Liver (tissue), 9 donors: ENCODE measurements around the gene NTM. TPM values are rescaled to one million over a fixed set of nuclear protein-coding genes. Genes with fewer than 3 reads are reported as not detected.

Source experiments
- DNase-seq: peaks from one replicate; pipeline ENCODE4 v3.0.0-alpha.2; 2017; ENCODE audit warnings: low spot score
- H3K27ac ChIP-seq, 2 donors: one replicate each; pipeline ENCODE4 v1.7.0; 2013; ENCODE audit warnings: inconsistent platforms in 2 of 2, low read length in 2 of 2, control low read depth in 1 of 2, low read depth in 1 of 2, mild to moderate bottlenecking in 1 of 2
- H3K27me3 ChIP-seq, 4 donors: one replicate each; pipeline versions ENCODE4 v1.6.1 to v1.7.0; 2013; ENCODE audit warnings: low read length in 3 of 4, inconsistent platforms in 1 of 4, mild to moderate bottlenecking in 1 of 4, moderate library complexity in 1 of 4; ENCODE audit not compliant: control insufficient read depth in 4 of 4, insufficient read depth in 4 of 4
- H3K36me3 ChIP-seq, 4 donors: one replicate each; pipeline versions ENCODE4 v1.6.1 to v1.7.0; 2013; ENCODE audit warnings: low read length in 3 of 4, mild to moderate bottlenecking in 3 of 4, low read depth in 1 of 4, moderate library complexity in 1 of 4; ENCODE audit not compliant: control insufficient read depth in 4 of 4, insufficient read depth in 3 of 4
- H3K4me1 ChIP-seq, 4 donors: one replicate each; pipeline versions ENCODE4 v1.6.1 to v1.7.0; 2013; ENCODE audit warnings: low read length in 3 of 4, mild to moderate bottlenecking in 3 of 4, moderate library complexity in 1 of 4; ENCODE audit not compliant: control insufficient read depth in 4 of 4, insufficient read depth in 4 of 4
- H3K4me3 ChIP-seq, 3 donors: one replicate each; pipeline versions ENCODE4 v1.6.1 to v1.7.0; 2013; ENCODE audit warnings: low read length in 3 of 3, control low read depth in 1 of 3, low read depth in 1 of 3, mild to moderate bottlenecking in 1 of 3
- H3K9ac ChIP-seq, 2 donors: one replicate each; pipeline ENCODE4 v1.7.0; 2013; ENCODE audit warnings: low read length in 2 of 2, mild to moderate bottlenecking in 2 of 2, moderate library complexity in 2 of 2, control low read depth in 1 of 2, low read depth in 1 of 2
- H3K9me3 ChIP-seq, 4 donors: one replicate each; pipeline versions ENCODE4 v1.6.1 to v1.7.0; 2013; ENCODE audit warnings: low read length in 3 of 4; ENCODE audit not compliant: control insufficient read depth in 4 of 4
- ATF3 ChIP-seq: IDR thresholded peaks from 2 replicates; pipeline ENCODE4 v1.6.1; 2016; ENCODE audit warnings: antibody characterized with exemption
- CTCF ChIP-seq: fragments of 150-350 bp; IDR thresholded peaks from 2 replicates; pipeline ENCODE4 v1.5.1; 2017; ENCODE audit warnings: improper control_type of control experiment, low read depth, low read length; ENCODE audit not compliant: missing input control
- EGR1 ChIP-seq, 2 donors: IDR thresholded peaks; 2 replicates each; pipeline ENCODE4 v1.6.1; 2016 to 2018; ENCODE audit warnings: antibody characterized with exemption in 2 of 2, low read depth in 2 of 2
- FOXA1 ChIP-seq: IDR thresholded peaks from 2 replicates; pipeline ENCODE4 v1.6.1; 2016; ENCODE audit warnings: antibody characterized with exemption
- FOXA2 ChIP-seq: IDR thresholded peaks from 2 replicates; pipeline ENCODE4 v1.6.1; 2016; ENCODE audit warnings: antibody characterized with exemption
- GABPA ChIP-seq, 2 donors: IDR thresholded peaks in 1 of 2; conservative IDR thresholded peaks in 1 of 2; 2 replicates each; pipeline ENCODE4 v1.6.1; 2016; ENCODE audit warnings: antibody characterized with exemption in 2 of 2, mild to moderate bottlenecking in 1 of 2, moderate library complexity in 1 of 2
- HNF4A ChIP-seq, 2 donors: conservative IDR thresholded peaks; 2 replicates each; pipeline ENCODE4 v1.6.1; 2016; ENCODE audit warnings: antibody characterized with exemption in 2 of 2, mild to moderate bottlenecking in 2 of 2
- HNF4G ChIP-seq: IDR thresholded peaks from 2 replicates; pipeline ENCODE4 v1.6.1; 2016; ENCODE audit warnings: antibody characterized with exemption
- JUND ChIP-seq, 2 donors: IDR thresholded peaks; 2 replicates each; pipeline ENCODE4 v1.6.1; 2016; ENCODE audit warnings: antibody characterized with exemption in 2 of 2
- MAX ChIP-seq: IDR thresholded peaks from 2 replicates; pipeline ENCODE4 v1.6.1; 2016; ENCODE audit warnings: antibody characterized with exemption
- NR2F2 ChIP-seq: IDR thresholded peaks from 2 replicates; pipeline ENCODE4 v1.6.1; 2016; ENCODE audit warnings: antibody characterized with exemption
- RAD21 ChIP-seq, 2 donors: IDR thresholded peaks; 2 replicates each; pipeline ENCODE4 v1.6.1; 2016; ENCODE audit warnings: antibody characterized with exemption in 2 of 2, mild to moderate bottlenecking in 2 of 2
- RXRA ChIP-seq, 2 donors: IDR thresholded peaks; 2 replicates each; pipeline ENCODE4 v1.6.1; 2017 to 2018; ENCODE audit warnings: antibody characterized with exemption in 2 of 2, mild to moderate bottlenecking in 1 of 2
- SP1 ChIP-seq: IDR thresholded peaks from 2 replicates; pipeline ENCODE4 v1.6.1; 2018; ENCODE audit warnings: antibody characterized with exemption, mild to moderate bottlenecking
- TAF1 ChIP-seq: conservative IDR thresholded peaks from 2 replicates; pipeline ENCODE4 v1.6.1; 2016; ENCODE audit warnings: antibody characterized with exemption, mild to moderate bottlenecking
- YY1 ChIP-seq: IDR thresholded peaks from 2 replicates; pipeline ENCODE4 v1.6.1; 2016; ENCODE audit warnings: antibody characterized with exemption, mild to moderate bottlenecking
- ZBTB33 ChIP-seq: IDR thresholded peaks from 2 replicates; pipeline ENCODE4 v1.6.1; 2016; ENCODE audit warnings: antibody characterized with exemption
- WGBS: extraction: QIAGEN DNeasy Blood & Tissue Kit; methylation state at CpG from one replicate; pipeline ENCODE4 v1.1.7; 2013; 5-methylcytosine and 5-hydroxymethylcytosine counted together
- polyA plus RNA-seq, 2 donors: library from polyadenylated mRNA; stranded (reverse) in 1 of 2; unstranded in 1 of 2; fragments of 200-250 nt in 1 of 2; fragments of >200 nt in 1 of 2; fragmentation: Nextera tagmentation in 1 of 2; extraction: Ambion mirVana in 1 of 2; gene quantifications; one replicate each; pipeline versions ENCODE4 v1.2.1 to v1.2.3, GENCODE V29; 2013 to 2015
- total RNA-seq, 2 donors: library from RNA; depleted of rRNA; stranded (reverse); fragments of >200 nt; gene quantifications; one replicate each; pipeline ENCODE4 v1.2.3, GENCODE V29; 2014
- donor health status: healthy.
- donor health status: healthy.
- donor health status: healthy.
- donor health status: healthy.
- donor health status: healthy.

The NTM gene
- total and polyA plus RNA-seq, 4 donors: 0.08 to 1.1 (median 0.08) TPM; not detected in 1

- 69% methylated on average over 4 of the region's 4 CpGs for WGBS
- no peaks in the 10 kb centered on the region for H3K9me3 ChIP-seq
- no peaks in the 10 kb centered on the region for H3K4me1 ChIP-seq
- no peaks in the 10 kb centered on the region for H3K36me3 ChIP-seq
- no peak overlapping the region for H3K9ac ChIP-seq
- H3K27me3 ChIP-seq: peaks cover 0 to 6% (median 0%) of the 10 kb centered on the region in 4 donors
- no peak overlapping the region for H3K27ac ChIP-seq
- DNase-seq: no peak
- TF ChIP-seq YY1: no peak
- no peak for TF ChIP-seq JUND (IDR thresholded peaks at IDR 0.05)
- TF ChIP-seq HNF4A (conservative IDR thresholded peaks at IDR 0.05): no peak
- TF ChIP-seq NR2F2: no peak
- no peak overlapping the region for H3K4me3 ChIP-seq
Measured at GRCh38 chr11:132234878-132235277, 864.5 kb downstream of the NTM start.

- Histone ChIP-seq H3K27me3 (peaks cover 0 to 4% (median 0%) of the 10 kb centered on the region in 4 donors), H3K4me3 (no peak overlapping the region), H3K9ac (no peak overlapping the region), H3K9me3 (no peaks in the 10 kb centered on the region), H3K36me3 (no peaks in the 10 kb centered on the region), H3K4me1 (no peaks in the 10 kb centered on the region), H3K27ac (no peak overlapping the region)
- TF ChIP-seq NR2F2 (no peak), CTCF (no peak), HNF4G (no peak), FOXA2 (no peak), EGR1 (IDR thresholded peaks at IDR 0.05; ENCODE audit: low read depth in 2 of 2) (no peak), HNF4A (conservative IDR thresholded peaks at IDR 0.05) (no peak), RXRA (IDR thresholded peaks at IDR 0.05) (no peak), JUND (IDR thresholded peaks at IDR 0.05) (no peak), GABPA (IDR thresholded peaks at IDR 0.05 in 1 of 2, conservative IDR thresholded peaks at IDR 0.05 in 1 of 2) (no peak), MAX (no peak), ATF3 (no peak), SP1 (no peak), FOXA1 (no peak), YY1 (no peak)
- DNase-seq: no peak
- 88% methylated on average over 9 of the region's 9 CpGs for WGBS
Measured at GRCh38 chr11:132237781-132238180, 867.4 kb downstream of the NTM start.

GRCh38 chr11:132238331-132238866 is 868.0 kb downstream of the NTM start:
- peaks cover 0 to 4% (median 0%) of the 10 kb centered on the region in 4 donors for H3K27me3 ChIP-seq
- H3K4me1 ChIP-seq: no peaks in the 10 kb centered on the region
- 77% methylated on average over 7 of the region's 7 CpGs for WGBS
- no peak overlapping the region for H3K27ac ChIP-seq
- no peaks in the 10 kb centered on the region for H3K36me3 ChIP-seq
- H3K9me3 ChIP-seq: no peaks in the 10 kb centered on the region
- no peak for DNase-seq
- H3K4me3 ChIP-seq: no peak overlapping the region
- H3K9ac ChIP-seq: no peak overlapping the region
- no peak for TF ChIP-seq HNF4A (conservative IDR thresholded peaks at IDR 0.05)
- TF ChIP-seq JUND (IDR thresholded peaks at IDR 0.05): no peak
- TF ChIP-seq SP1: no peak
- TF ChIP-seq TAF1: no peak
- no peak for TF ChIP-seq EGR1 (IDR thresholded peaks at IDR 0.05; ENCODE audit: low read depth in 2 of 2)
- no peak for TF ChIP-seq MAX
- TF ChIP-seq ZBTB33: no peak
- TF ChIP-seq CTCF: no peak
- TF ChIP-seq YY1: no peak
- TF ChIP-seq NR2F2: no peak
- no peak for TF ChIP-seq FOXA1
- no peak for TF ChIP-seq RAD21 (IDR thresholded peaks at IDR 0.05)
- no peak for TF ChIP-seq ATF3
